Limb (tissue), 2 donors: ENCODE results near the gene AMBP.

ENCODE experiments used
- DNase-seq, 2 donors: peaks; one replicate each; pipeline ENCODE4 v3.0.0-alpha.2; 2016; ENCODE audit errors: extremely low spot score in 2 of 2

The AMBP gene

DNA sequence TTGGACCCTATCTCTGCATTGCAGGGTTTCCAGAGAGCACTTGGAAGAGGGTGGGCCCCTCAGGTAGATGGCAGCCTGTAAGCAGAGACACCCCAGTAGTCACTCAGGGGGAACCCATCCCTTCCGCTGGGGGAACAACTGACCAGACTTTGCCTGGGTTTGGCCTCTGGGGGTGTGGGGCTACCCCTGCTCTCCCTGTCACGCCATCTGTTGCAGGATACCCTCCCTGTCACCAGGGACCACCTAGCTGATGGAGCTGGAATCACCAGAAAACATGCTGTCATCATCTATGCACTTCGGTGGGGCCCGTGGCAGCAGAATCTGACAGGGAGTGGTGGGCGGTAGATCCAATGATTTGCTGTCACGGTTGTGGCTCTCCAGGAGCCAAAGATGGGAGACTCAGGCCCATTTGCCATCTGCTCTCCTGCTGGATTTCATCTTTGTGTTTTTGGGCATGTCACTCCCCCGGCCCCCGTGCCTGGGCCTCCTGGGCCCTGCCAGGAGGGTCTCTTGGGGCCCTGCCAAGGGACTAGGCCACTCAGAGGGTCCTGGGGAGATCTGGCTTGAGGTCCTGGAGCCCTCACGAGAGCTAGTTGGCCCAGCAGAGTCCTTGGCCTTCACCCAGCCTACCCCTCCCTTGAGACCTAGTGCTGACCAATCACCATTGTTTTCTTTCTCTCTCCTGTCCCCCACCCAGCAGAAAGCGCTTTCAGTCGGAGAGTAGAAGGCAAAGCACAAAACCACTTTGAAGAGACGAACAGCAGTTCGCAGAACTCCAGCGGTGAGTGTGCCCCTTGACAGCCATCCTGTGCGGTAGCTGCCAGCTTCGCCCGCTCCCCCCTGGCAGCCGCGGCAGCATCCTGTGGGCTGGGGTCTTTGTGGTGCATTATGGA, 45.9 kb downstream of the AMBP start:
- DNase-seq, result peak in 1 of 2 donors; percentile 27

DNA sequence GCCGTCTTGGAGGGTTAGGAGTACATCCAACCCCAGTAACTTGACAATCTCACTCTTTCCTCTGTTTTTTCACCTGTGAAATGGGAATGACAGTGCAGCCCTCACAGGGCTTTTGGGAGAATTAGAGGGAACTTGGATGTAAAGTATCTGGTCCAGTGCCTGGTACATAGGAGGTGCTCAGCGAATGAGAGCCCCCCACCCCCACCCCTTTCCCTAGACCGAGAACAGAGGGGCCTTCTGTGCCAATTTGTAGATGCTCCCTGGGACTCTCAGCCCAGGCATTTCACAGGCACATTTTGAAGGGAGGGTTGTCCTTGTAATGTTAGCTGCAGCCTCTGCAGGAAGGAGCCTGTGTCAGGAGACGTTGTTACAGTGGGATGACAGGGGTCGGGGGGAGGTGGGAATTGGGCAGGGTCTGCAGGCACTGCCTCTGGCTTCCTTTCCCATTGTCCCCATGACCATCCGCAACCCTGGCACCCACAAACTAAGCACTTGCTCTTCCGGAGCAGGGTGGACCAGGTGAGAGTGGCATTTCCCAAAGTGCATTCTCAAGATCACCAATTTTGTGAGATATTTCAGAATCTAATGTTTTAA, 47.0 kb downstream of the AMBP start:
- peak in 1 of 2 donors; percentile 17 for DNase-seq

DNA sequence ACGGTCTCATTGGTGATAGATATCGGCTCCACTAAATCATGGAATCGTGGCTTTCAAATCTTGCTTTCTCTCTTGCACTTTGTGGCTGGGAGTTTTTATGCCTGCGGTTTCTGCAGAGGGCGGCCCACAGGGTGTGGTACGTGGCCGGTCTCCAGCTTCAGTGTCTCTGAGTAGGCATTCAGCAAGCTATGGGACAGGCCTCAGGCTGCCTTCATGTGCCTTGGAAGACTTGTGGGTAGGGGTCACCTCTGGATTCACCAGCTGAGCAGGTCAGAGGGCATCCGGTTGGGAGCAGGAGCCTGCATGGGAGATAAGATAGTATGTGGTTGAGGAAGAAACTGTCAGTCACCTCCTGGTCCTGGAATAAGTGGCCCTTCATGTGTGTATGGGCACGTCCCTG, 47.7 kb downstream of the AMBP start:
- DNase-seq, result peak in 1 of 2 donors; percentile 11

DNA sequence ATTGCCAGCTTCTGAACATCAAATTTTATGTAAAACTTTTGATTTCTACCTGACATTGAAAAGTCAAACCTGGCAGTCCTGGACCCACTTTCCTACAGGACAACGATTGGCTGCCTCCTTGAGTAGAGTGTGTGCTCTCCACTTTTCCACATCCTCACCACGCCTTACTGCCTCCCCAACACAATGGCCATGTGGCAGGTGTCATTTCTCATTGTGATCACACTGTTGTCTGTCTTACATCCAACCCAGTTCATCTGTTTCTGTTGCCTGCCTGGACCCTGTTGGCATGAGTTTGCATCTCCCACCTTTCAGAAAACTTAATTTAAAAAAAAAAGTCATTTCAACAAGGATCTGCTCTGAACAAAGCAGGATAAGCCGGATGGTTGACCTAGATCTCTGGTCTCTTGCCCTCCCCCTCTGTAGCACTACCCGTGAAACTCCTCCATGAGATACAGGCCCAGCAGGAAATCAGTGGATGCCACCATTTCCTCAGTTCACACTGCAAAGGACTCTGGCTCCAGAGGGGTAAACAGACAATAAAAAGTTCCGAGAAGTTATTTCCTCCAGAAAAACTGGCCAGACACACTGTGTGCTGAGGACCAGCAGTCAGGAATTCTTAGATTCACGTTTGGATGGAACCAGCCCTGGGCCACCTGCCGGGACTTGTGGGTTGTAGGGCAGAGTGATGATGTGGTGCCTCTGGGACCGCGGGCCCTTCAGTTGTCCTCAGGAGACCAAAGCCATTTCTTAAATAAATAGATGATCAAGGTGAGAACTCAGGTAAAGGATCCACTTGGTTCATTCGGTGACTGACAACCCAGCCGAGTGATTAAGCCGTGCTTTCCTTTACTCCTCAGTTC, 48.6 kb downstream of the AMBP start:
- no peak for DNase-seq

DNA sequence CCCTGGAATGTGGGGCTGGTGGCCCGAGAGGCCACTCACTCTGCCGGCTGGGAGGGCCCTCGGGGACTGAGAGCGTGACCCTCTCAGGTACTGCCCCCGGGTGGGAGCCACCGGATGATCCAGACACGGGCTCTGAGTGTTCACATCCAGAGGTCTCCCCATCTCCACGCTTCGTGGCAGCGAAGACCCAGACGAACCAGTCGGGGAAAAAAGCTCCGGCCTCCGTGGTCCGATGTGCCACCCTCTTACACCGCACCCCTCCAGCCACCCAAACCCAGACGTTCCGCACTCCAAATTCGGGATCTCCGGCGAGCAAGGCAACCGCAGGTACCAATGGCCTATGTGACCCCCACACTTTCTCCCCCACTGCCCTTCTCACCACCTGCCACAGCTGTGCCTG, 49.5 kb downstream of the AMBP start:
- peak in 1 of 2 donors; percentile 17 for DNase-seq

DNA sequence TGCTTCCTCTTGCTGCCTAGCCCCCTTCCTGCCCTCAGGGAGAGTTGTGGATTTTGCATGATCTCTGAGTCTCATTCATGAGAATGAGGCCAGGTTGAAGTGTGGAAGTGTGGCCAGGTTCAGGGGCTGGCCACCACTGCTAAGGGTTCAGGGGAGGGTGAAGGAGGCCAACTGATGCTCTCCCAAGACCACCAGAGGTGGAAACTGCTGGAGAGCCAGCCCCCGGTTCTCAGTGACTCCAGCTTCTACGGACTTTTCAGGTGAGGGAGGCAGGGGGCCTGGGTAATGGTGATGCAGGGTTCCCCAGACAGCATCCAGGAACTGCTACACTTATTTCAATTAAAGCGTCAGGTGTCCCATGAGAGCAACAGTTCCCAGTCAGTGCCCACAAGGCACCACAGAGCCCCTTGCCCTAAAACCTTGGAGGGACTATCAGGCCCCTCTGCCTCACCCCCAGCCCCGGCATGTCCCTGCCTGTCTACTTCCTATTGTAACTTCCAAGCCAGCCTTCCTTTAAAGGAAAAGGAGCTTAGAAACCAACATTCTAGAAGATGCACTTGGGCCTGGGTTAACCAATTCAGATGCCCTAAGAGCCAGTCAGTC, 50.1 kb downstream of the AMBP start:
- no peak for DNase-seq

DNA sequence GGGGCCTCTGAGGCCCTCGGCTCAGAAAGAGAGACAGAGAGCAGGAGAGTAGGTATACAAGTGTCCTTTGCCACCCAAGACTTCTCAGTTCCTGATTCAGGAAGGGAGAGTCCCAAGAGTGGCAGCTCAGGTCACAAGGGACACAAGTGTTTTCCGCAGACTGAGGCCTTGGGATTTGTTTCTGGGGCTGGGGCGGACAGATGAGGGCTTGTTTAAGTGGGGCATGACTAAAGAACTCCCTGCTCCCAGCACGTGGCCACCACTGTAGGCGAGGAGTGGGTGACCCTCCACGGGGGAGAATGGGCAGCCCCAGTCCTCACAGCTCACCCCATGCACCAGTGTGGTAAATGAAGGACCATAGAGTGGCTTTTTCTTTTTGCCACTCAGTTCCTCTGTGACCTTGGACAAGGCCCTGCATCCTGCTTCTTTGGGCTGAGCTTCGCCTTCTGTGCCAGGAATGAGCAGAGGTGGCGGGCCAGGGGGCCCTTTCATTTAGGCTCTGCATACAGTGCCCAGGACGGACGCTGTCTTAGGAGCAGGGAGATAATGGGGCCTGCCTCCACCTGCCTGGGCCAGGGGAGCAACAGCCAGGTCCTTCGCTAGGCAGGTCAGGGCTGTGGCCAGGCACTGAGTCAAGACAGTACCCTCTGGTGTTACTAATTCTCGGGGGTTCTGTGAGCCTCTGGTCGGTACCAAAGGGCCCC, 50.8 kb downstream of the AMBP start:
- DNase-seq, result peak in 1 of 2 donors; percentile 13

DNA sequence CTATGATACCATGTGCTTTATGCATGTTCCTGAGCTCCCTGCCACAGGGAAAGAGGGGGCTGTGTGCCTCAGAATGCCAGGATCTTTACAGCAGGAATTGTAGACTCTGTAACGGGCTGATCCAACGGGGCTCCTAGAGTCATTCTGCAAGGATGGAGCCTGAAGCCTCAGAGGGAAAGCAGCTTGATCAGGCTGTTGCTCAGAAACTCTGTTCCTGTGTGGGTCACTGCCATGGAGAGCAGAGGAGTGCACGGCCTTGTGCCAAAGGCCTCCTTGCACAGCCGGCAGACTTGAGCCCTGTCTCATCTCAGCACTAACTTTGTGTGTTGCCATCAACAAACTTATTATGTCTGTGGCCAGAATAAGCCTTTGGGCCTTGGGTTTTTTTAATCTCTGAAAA, 51.8 kb downstream of the AMBP start:
- DNase-seq, result peak in 1 of 2 donors; percentile 6

DNA sequence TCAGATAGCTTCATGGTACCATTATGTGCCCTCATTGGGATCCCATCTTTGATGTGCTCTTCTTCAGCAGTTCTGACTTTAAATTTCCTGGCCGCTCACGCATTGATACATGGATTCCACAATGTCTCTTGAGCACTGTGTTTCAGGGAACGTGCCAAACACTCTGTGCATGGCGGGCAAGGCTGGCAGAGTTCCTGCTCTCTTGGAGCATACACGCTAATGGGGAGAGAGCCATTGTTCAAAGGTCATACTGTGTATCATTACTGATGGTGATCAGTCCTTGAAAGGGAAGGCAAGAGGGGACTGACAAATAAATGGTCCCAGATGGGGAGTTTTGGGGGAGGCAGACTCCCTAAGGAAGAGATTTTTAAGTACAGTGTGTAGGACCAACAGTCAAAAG, 52.3 kb downstream of the AMBP start:
- DNase-seq, result no peak

DNA sequence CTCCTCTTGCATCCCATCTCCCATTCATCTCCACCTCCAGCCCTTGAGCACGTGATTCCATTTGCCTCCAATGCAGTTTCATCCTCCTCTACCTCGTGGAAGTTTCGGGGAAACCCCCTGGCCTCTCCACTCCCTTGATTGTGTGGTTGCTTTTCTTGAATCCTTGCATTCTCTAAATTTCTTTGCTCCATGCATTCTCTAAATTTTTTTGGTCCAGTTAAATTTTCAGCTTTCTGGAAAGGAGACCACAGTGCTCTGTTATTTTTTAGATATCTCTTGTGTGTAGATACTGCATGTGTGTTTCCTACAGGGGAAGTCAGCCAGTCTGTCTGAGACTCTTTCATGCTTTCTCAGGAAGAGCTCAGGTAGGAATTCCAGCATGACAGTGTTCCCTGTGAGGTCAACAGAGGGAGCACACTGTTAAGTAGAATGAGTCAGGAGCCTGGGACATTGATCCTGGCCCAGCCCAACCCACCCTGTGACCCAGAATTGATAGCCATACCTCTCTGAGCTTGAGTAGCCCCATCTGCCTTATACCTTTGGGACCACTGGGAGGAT, 52.8 kb downstream of the AMBP start:
- DNase-seq, result peak in 1 of 2 donors; percentile 8

DNA sequence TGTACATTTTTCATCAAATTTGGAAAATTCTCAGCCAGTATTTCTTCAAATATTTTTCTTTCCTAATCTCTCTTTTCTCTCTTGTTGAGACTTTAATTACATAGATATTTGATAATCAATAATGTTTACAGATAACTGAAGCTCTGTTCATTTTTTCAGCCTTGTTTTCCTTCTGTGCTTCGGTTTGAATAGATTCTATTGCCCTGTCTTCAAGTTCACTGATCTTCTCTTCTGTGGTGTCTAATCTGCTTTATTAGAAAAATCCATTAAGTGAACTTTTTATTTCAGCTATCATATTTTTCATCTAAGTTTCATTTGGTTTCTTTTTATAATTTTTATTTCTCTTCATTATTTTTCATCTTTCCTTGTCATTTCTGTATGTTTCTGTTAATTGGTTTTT, 54.1 kb downstream of the AMBP start:
- no peak for DNase-seq

DNA sequence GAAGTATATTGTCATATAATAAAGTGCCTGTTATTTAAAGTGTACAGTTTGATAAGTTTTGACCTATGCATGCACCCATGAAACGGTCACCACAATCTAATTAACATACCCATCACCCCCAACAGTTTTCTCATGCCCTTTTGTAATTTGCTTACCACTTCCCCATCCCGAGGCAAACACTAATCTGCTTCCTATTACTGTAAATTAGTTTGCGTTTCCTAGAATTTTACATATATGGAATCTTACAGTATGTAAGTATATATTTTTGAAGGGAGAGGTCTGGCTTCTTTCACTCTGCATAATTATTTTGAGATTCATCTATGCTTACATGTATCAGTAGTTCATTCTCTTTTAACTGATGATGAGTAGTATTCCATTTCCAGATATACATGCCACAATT, 56.5 kb downstream of the AMBP start:
- DNase-seq, result no peak

DNA sequence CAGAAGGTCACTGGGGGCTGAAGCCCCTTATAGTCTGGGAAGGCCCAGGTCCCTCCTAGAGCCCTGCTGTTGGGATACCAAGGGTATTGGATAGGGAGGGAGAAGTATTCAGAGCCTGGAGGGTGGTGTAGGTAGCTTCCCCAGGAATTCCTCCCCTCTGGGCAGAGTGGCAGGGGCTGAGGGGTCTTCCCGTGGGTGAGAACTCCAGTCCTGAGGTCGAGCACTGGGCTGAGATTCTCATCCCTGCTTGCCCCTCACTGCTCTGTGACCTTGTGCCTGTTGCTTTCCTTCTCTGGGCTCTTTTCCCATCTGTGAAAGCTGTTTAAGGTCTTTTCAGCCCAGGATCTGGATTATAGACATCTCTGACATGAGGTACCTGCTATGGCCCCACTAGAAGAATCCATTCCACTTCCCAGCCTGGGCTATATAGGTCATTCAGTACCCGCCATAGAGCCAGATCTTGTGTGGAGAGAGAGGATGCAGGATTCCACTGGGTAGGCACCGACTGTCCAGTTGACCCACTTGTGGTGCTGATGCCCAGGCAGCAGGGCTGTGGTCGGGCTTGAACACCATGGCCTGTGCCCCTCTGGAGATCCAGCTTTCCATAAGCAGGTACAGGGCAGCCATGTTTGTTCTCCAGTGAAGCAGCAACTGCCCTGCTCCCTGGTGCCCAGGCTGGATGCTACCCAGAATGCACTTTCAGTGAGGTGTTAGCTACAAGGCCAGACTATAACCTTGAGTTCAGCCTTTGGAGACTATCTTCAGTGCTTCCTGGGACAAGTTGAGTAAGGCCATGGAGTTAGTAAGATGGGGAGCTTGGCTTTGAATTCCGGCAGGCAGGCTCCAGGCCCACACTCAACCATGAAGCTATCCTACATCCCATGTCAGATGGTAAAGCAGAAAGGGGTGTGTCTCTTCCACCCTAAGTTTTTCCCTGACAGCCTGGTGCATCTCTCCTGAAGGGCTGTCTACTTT, 60.1 kb downstream of the AMBP start:
- DNase-seq, result peak in 1 of 2 donors; percentile 11

DNA sequence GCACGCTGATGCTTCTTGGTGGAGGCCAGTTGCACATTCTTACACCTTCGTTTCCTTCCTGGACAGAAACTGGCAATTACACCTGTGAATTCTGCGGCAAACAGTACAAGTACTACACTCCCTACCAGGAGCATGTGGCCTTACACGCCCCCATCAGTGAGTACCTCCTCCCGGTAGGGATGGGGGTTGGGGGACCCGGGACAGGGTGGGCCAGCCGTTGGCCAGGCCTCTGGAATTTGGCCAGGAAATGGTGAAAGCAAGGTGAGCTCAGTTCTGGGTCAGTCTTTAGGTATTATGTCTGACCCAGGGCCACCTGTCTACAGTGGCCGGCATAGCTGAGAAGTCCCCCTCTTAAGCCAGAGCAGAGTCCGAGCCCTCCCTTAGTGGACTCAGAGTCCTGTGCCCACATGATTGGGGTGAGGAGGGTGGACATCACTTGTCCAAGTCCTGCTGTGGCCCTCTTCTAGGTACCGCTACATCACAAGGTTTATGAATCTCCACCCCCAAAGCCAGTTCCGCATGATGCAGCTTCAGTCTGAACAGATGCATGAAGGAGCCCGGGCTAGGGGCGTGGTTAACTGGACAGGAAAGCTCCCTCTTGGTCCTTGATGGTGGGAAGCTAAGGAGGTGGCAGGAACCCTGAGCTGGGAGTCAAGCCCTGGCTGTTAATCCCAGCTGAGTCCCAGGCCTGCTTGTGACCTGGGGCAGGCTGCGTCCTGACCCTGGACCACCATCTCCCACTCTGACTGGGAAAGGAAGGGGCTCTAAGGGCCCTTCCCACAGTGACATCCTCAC, 61.3 kb downstream of the AMBP start:
- peak in 1 of 2 donors; percentile 18 for DNase-seq

DNA sequence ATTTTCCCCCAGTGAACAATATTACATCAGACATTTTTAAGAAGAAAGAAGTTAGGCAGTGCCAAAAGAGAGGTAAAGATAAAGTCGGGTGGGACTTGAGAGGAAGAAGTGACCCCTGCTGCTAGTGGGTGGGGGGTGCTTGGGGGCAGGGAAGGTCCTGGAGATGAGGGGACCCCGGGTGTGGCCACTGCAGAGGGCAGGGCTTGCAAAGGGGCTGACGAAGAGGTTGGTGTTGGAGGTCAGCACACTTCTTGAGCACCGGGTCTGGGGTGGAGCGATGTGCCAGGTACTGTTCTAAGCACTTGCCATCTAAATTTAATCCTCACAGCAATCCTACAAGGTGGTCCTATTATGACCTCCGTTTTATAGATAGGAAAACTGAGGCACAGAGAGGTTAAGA, 62.0 kb downstream of the AMBP start:
- DNase-seq, result peak in 1 of 2 donors; percentile 18

DNA sequence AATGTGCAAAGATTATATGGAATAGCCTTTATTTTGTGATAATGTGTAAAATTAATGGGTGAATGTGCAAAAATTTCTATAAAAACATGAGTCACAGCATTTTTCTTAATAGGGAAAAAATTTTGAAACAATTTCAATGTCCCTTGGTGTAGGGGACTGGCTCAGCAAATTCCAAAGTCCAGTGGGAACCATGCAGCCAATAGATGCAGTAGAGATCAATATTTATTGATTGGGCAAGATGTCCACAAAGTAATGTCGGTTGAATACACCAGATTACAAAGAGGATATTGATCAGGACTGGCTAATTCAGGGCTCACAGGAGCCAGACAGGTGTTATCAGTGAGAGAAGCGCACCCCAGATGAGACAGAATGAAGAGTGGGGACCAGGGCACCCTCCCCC, 62.5 kb downstream of the AMBP start:
- DNase-seq, result peak in 1 of 2 donors; percentile 6

DNA sequence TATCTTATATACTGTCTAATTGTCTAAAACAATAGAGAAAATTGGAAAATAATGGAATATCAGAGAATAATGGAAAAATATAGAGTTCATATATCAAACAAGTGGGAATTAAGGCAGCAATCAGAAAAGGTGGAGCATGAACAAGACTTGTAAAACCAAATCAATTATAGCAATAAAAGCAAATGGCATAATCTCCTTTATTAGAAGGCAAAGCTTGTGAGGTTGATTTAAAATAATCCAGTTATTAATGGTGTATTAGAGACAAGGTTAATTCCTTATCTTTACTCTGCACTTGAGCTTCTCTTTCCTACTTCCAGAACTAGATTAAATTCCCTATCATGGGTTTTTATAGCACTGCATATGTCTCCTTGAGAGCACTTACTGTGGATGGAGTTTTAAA, 64.1 kb downstream of the AMBP start:
- no peak for DNase-seq

DNA sequence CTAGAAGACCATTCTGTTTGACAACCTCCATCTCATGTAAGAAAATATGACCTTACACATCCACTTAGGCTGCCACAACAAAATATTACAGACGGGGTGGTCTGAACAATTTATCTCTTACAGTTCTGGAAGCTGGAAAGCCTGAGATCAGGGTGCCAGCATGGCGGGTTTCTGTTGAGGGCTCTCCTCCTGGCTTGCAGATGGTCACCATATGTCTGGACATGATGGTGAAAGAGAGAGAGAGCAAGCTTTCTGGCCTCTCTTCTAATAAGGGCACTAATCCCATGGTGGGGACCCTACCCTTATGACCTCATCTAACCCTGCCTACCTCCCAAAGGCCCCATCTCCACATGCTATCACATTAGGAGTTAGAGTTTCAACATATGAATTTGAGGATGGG, 66.0 kb downstream of the AMBP start:
- no peak for DNase-seq

DNA sequence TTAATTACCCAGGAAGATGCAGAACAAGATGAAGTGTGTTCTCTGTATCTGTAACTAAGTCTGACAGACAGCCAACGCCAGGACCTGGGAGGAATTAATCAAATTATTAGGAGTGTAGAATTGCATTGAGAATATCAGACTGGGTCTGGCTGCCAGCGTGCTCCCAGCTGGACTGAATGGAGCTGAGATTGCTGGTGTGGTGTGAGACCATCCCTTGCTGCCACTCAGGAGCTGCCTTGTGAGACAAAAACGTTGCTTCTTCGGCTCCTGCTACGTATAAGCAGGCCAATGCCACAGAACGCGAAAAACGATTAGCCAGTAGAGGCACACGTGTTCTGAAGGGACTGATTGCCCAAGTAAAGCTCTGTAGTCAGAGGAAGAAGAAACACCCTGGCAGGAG, 66.8 kb downstream of the AMBP start:
- peak in 1 of 2 donors; percentile 4 for DNase-seq
